Measurements from ENCODE around the gene SLC12A9.

The SLC12A9 gene

GRCh38 chr7:100864263-100864845 lies 11.8 kb downstream of the SLC12A9 start:
- DNase-seq: no peak

- DNase-seq: no peak
These were observed 12.9 kb downstream of the SLC12A9 start for GRCh38 chr7:100865372-100865911.

GRCh38 chr7:100865938-100866728 lies 13.6 kb downstream of the SLC12A9 start:
- DNase-seq: peak; percentile 63

GRCh38 chr7:100866729-100867039 lies 14.2 kb downstream of the SLC12A9 start:
- DNase-seq: no peak

- peak; percentile 45 for DNase-seq
These were observed 14.7 kb downstream of the SLC12A9 start, which contains the start of gene TRIP6 for GRCh38 chr7:100867040-100867775. TSS of gene TRIP6 (plus strand) at chr7:100867387. CDS start at chr7:100867498, 111 bp downstream.

GRCh38 chr7:100867776-100868485 lies 15.4 kb downstream of the SLC12A9 start:
- DNase-seq: no peak

- DNase-seq: no peak
These were observed 21.2 kb downstream of the SLC12A9 start for GRCh38 chr7:100873599-100874299.

- peak; percentile 45 for DNase-seq
These were observed 21.7 kb downstream of the SLC12A9 start for GRCh38 chr7:100874300-100874576.

GRCh38 chr7:100874577-100875355 lies 22.3 kb downstream of the SLC12A9 start, which contains the start of gene SRRT:
TSS of gene SRRT (plus strand) at chr7:100875103. CDS start at chr7:100875591, 488 bp downstream.
- DNase-seq: peak; percentile 100

GRCh38 chr7:100875356-100875751 lies 22.8 kb downstream of the SLC12A9 start:
- peak; percentile 50 for DNase-seq

- DNase-seq: no peak
These were observed 25.5 kb downstream of the SLC12A9 start for GRCh38 chr7:100878013-100878412.

- DNase-seq: no peak
These were observed 26.2 kb downstream of the SLC12A9 start for GRCh38 chr7:100878685-100879084.

- DNase-seq: no peak
These were observed 27.3 kb downstream of the SLC12A9 start for GRCh38 chr7:100879685-100880261.

GRCh38 chr7:100880645-100881044 lies 28.1 kb downstream of the SLC12A9 start:
- no peak for DNase-seq

GRCh38 chr7:100881136-100881535 lies 28.6 kb downstream of the SLC12A9 start:
- DNase-seq: no peak

- no peak for DNase-seq
These were observed 29.7 kb downstream of the SLC12A9 start for GRCh38 chr7:100882201-100882600.

GRCh38 chr7:100882785-100883526 lies 30.4 kb downstream of the SLC12A9 start:
- DNase-seq: no peak

- no peak for DNase-seq
These were observed 32.4 kb downstream of the SLC12A9 start for GRCh38 chr7:100884736-100885439.

GRCh38 chr7:100885440-100886141 lies 33.1 kb downstream of the SLC12A9 start:
- DNase-seq: no peak

Data from NCI-H69 (cell line).